ENCODE measurements around the gene KNCN.

Gene KNCN

DNA sequence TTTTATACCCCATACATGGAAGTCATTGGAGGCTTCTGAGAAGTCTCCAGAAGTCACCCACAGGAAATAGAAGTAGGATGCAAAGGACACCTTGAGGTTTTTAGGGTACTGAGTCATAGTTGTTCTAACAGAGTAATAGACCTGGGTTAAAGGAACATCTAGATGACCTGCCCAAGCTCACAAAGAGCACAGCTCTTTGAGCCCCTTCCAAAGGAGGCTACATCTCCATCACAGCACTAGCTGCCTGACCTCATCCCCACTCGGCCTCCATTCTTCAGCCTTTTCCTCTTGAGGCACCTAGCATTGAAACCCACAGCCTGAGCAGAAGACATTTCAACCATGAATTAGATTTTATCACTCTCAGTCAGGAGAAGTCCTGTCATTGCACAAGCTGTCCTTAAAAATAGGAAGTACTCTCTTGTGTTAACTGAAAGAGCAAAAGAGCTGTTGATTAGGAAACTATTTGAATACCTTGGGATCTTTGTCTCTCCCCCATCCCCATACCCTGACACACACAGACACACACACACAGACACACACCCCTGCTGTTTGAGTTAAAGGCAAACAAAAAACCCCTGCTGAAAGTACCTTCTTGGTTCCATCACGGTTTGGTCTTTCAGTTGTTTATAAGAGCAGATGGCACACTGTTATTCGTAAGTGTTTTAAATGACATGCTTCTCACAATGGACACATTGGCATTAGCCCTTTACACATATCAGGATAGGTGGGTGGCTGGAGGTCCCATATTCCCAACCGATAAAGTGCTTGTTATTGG lies 30.4 kb upstream of the KNCN start:
- H3K9ac ChIP-seq (ENCODE audit: low read length), result no peak overlapping the region
- WGBS (ENCODE audit: extremely low coverage, insufficient coverage, insufficient read length), result no CpG with 5 or more reads among the region's 4 CpGs

GRCh38 chr1:46580140-46580903 lies 28.9 kb upstream of the KNCN start:
- no peak overlapping the region for H4K91ac ChIP-seq (ENCODE audit: low read depth, low read length)
- no peak overlapping the region for H3K23ac ChIP-seq (ENCODE audit: low read length)
- no peak overlapping the region for H3K4me2 ChIP-seq (ENCODE audit: low read length)
- H3K27me3 ChIP-seq (ENCODE audit: insufficient read depth, low read length), result no peaks in the 10 kb centered on the region
- H3K4me1 ChIP-seq (ENCODE audit: control insufficient read depth in 1 of 2, insufficient read depth in 2 of 2, low read length in 2 of 2), result no peaks in the 10 kb centered on the region
- H3K4me3 ChIP-seq (ENCODE audit: low read depth, low read length), result no peak overlapping the region
- no peak overlapping the region for H3K27ac ChIP-seq (ENCODE audit: low read depth, low read length)
- no peak overlapping the region for H3K9ac ChIP-seq (ENCODE audit: low read length)
- H4K12ac ChIP-seq (ENCODE audit: low read depth, low read length), result no peak overlapping the region
- no peak overlapping the region for H2BK5ac ChIP-seq (ENCODE audit: low read depth, low read length, poor library complexity)
- H2AK5ac ChIP-seq (ENCODE audit: low read length), result no peak overlapping the region
- no peak overlapping the region for H3K4ac ChIP-seq (ENCODE audit: low read depth, low read length)
- H4K8ac ChIP-seq (ENCODE audit: low read depth, low read length), result no peak overlapping the region
- H3K36me3 ChIP-seq (ENCODE audit: control insufficient read depth in 1 of 2, insufficient read depth in 2 of 2, low read length in 2 of 2), result peaks cover 29 to 49% of the 10 kb centered on the region in 2 experiments
- H3K18ac ChIP-seq (ENCODE audit: low read length), result no peak overlapping the region
- no CpG with 5 or more reads among the region's 6 CpGs for WGBS (ENCODE audit: extremely low coverage, insufficient coverage, insufficient read length)
- DNase-seq, result no peak
- no peak overlapping the region for H3K14ac ChIP-seq (ENCODE audit: low read length)
- H2BK12ac ChIP-seq (ENCODE audit: low read length), result no peak overlapping the region
- no peaks in the 10 kb centered on the region for H3K9me3 ChIP-seq (ENCODE audit: insufficient read depth, low read depth, low read length)
- H2BK120ac ChIP-seq (ENCODE audit: insufficient read depth, low read length, poor library complexity), result no peak overlapping the region
- no peaks in the 10 kb centered on the region for H3K79me2 ChIP-seq (ENCODE audit: control insufficient read depth, insufficient read depth, low read length, poor library complexity)
- H2AFZ ChIP-seq (ENCODE audit: insufficient read depth, low read length, poor library complexity), result no peak overlapping the region
- H3K79me1 ChIP-seq (ENCODE audit: low read length), result no peaks in the 10 kb centered on the region

More for the DNA sequence above, 30.4 kb upstream of the KNCN start:
- no peak overlapping the region for H3K4ac ChIP-seq (ENCODE audit: low read depth, low read length)
- peaks cover 28 to 44% of the 10 kb centered on the region in 2 experiments for H3K36me3 ChIP-seq (ENCODE audit: control insufficient read depth in 1 of 2, insufficient read depth in 2 of 2, low read length in 2 of 2)
- no peaks in the 10 kb centered on the region for H3K79me2 ChIP-seq (ENCODE audit: control insufficient read depth, insufficient read depth, low read length, poor library complexity)
- no peak overlapping the region for H2BK120ac ChIP-seq (ENCODE audit: insufficient read depth, low read length, poor library complexity)
- no peaks in the 10 kb centered on the region for H3K27me3 ChIP-seq (ENCODE audit: insufficient read depth, low read length)
- H3K18ac ChIP-seq (ENCODE audit: low read length), result no peak overlapping the region
- no peak overlapping the region for H2BK12ac ChIP-seq (ENCODE audit: low read length)
- H2AK5ac ChIP-seq (ENCODE audit: low read length), result no peak overlapping the region
- peak in 1 of 2 donors; percentile 45 for DNase-seq
- no peak overlapping the region for H3K4me3 ChIP-seq (ENCODE audit: low read depth, low read length)
- H3K79me1 ChIP-seq (ENCODE audit: low read length), result no peaks in the 10 kb centered on the region
- H3K14ac ChIP-seq (ENCODE audit: low read length), result no peak overlapping the region
- H3K9me3 ChIP-seq (ENCODE audit: insufficient read depth, low read depth, low read length), result no peaks in the 10 kb centered on the region
- H2AFZ ChIP-seq (ENCODE audit: insufficient read depth, low read length, poor library complexity), result no peak overlapping the region
- no peak overlapping the region for H3K4me2 ChIP-seq (ENCODE audit: low read length)
- H2BK5ac ChIP-seq (ENCODE audit: low read depth, low read length, poor library complexity), result no peak overlapping the region
- no peak overlapping the region for H4K12ac ChIP-seq (ENCODE audit: low read depth, low read length)
- H4K91ac ChIP-seq (ENCODE audit: low read depth, low read length), result no peak overlapping the region
- H4K8ac ChIP-seq (ENCODE audit: low read depth, low read length), result no peak overlapping the region
- no peak overlapping the region for H3K23ac ChIP-seq (ENCODE audit: low read length)
- no peak overlapping the region for H3K27ac ChIP-seq (ENCODE audit: low read depth, low read length)
- H3K4me1 ChIP-seq (ENCODE audit: control insufficient read depth in 1 of 2, insufficient read depth in 2 of 2, low read length in 2 of 2), result no peaks in the 10 kb centered on the region

- H3K27ac ChIP-seq (ENCODE audit: low read depth, low read length), result no peak overlapping the region
- H3K9ac ChIP-seq (ENCODE audit: low read length), result no peak overlapping the region
- H3K4me3 ChIP-seq (ENCODE audit: low read depth, low read length), result no peak overlapping the region
- no peaks in the 10 kb centered on the region for H3K79me1 ChIP-seq (ENCODE audit: low read length)
- no peak overlapping the region for H3K18ac ChIP-seq (ENCODE audit: low read length)
- no peak overlapping the region for H3K4me2 ChIP-seq (ENCODE audit: low read length)
- no peak overlapping the region for H2AFZ ChIP-seq (ENCODE audit: insufficient read depth, low read length, poor library complexity)
- H2AK5ac ChIP-seq (ENCODE audit: low read length), result no peak overlapping the region
- H3K9me3 ChIP-seq (ENCODE audit: insufficient read depth, low read depth, low read length), result no peaks in the 10 kb centered on the region
- no peak overlapping the region for H3K23ac ChIP-seq (ENCODE audit: low read length)
- H4K91ac ChIP-seq (ENCODE audit: low read depth, low read length), result no peak overlapping the region
- H2BK120ac ChIP-seq (ENCODE audit: insufficient read depth, low read length, poor library complexity), result no peak overlapping the region
- H2BK12ac ChIP-seq (ENCODE audit: low read length), result no peak overlapping the region
- H3K79me2 ChIP-seq (ENCODE audit: control insufficient read depth, insufficient read depth, low read length, poor library complexity), result no peaks in the 10 kb centered on the region
- no peak overlapping the region for H4K12ac ChIP-seq (ENCODE audit: low read depth, low read length)
- no peak overlapping the region for H4K8ac ChIP-seq (ENCODE audit: low read depth, low read length)
- no CpG with 5 or more reads among the region's 4 CpGs for WGBS (ENCODE audit: extremely low coverage, insufficient coverage, insufficient read length)
- no peak overlapping the region for H2BK5ac ChIP-seq (ENCODE audit: low read depth, low read length, poor library complexity)
- no peaks in the 10 kb centered on the region for H3K4me1 ChIP-seq (ENCODE audit: control insufficient read depth in 1 of 2, insufficient read depth in 2 of 2, low read length in 2 of 2)
- DNase-seq, result no peak
- no peak overlapping the region for H3K14ac ChIP-seq (ENCODE audit: low read length)
- no peak overlapping the region for H3K4ac ChIP-seq (ENCODE audit: low read depth, low read length)
- H3K36me3 ChIP-seq (ENCODE audit: control insufficient read depth in 1 of 2, insufficient read depth in 2 of 2, low read length in 2 of 2), result peaks cover 18 to 34% of the 10 kb centered on the region in 2 experiments
- no peaks in the 10 kb centered on the region for H3K27me3 ChIP-seq (ENCODE audit: insufficient read depth, low read length)
Measured at GRCh38 chr1:46577671-46578070, 26.2 kb upstream of the KNCN start.

- Histone ChIP-seq H3K9me3 (ENCODE audit: insufficient read depth, low read depth, low read length) (no peaks in the 10 kb centered on the region), H3K79me1 (ENCODE audit: low read length) (no peaks in the 10 kb centered on the region), H3K4me2 (ENCODE audit: low read length) (no peak overlapping the region), H3K14ac (ENCODE audit: low read length) (no peak overlapping the region), H3K9ac (ENCODE audit: low read length) (no peak overlapping the region), H3K18ac (ENCODE audit: low read length) (no peak overlapping the region), H4K12ac (ENCODE audit: low read depth, low read length) (no peak overlapping the region), H3K27me3 (ENCODE audit: insufficient read depth, low read length) (no peaks in the 10 kb centered on the region), H2BK120ac (ENCODE audit: insufficient read depth, low read length, poor library complexity) (no peak overlapping the region), H2BK5ac (ENCODE audit: low read depth, low read length, poor library complexity) (no peak overlapping the region), H3K23ac (ENCODE audit: low read length) (no peak overlapping the region), H3K79me2 (ENCODE audit: control insufficient read depth, insufficient read depth, low read length, poor library complexity) (no peaks in the 10 kb centered on the region), H4K91ac (ENCODE audit: low read depth, low read length) (no peak overlapping the region), H2BK12ac (ENCODE audit: low read length) (no peak overlapping the region), H2AFZ (ENCODE audit: insufficient read depth, low read length, poor library complexity) (no peak overlapping the region), H3K36me3 (ENCODE audit: control insufficient read depth in 1 of 2, insufficient read depth in 2 of 2, low read length in 2 of 2) (peaks cover 16 to 30% of the 10 kb centered on the region in 2 experiments), H3K4me3 (ENCODE audit: low read depth, low read length) (no peak overlapping the region), H4K8ac (ENCODE audit: low read depth, low read length) (no peak overlapping the region), H3K4me1 (ENCODE audit: control insufficient read depth in 1 of 2, insufficient read depth in 2 of 2, low read length in 2 of 2) (no peaks in the 10 kb centered on the region), H2AK5ac (ENCODE audit: low read length) (no peak overlapping the region), H3K27ac (ENCODE audit: low read depth, low read length) (no peak overlapping the region), H3K4ac (ENCODE audit: low read depth, low read length) (no peak overlapping the region)
- DNase-seq, result no peak
- WGBS (ENCODE audit: extremely low coverage, insufficient coverage, insufficient read length), result no CpG with 5 or more reads among the region's 6 CpGs
Measured at GRCh38 chr1:46576596-46576995, 25.1 kb upstream of the KNCN start.
